ENCODE results near the gene OR6S1.
A peak's percentile ranks its signal among the peaks of the same experiment; 100 is the strongest.
"Not testable (repeated sequence)": the region's sequence is repeated elsewhere in the genome, so short reads cannot be mapped to it uniquely, and the experiment has no call there.

The OR6S1 gene

DNA sequence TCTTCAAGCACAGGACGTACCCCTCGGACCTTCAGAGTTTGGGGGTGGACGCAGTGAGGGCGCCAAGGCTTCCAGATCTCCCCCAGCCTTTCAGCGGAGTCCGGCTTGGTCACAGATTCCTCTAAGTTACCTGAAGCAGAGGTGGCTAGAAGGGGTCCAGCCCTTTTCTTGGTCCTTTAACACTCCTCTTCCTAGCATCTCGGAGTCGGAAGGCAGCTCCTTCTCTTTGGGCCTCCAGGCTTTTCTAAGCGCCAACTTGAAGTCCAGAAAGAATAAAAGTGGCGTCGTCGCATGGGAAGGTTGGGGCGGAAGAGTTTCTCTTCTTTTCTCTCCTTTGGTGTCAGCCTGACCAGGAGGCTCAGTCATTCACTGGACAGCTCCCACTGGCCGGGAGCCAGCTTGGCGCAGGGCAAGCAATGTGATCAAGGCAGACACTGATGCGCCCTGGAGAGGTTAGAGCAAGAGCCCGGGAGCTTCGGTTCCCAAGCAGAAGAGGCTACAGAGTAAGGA lies 9.6 kb downstream of the OR6S1 start:
- no peak for DNase-seq (ENCODE audit: low read depth)

DNA sequence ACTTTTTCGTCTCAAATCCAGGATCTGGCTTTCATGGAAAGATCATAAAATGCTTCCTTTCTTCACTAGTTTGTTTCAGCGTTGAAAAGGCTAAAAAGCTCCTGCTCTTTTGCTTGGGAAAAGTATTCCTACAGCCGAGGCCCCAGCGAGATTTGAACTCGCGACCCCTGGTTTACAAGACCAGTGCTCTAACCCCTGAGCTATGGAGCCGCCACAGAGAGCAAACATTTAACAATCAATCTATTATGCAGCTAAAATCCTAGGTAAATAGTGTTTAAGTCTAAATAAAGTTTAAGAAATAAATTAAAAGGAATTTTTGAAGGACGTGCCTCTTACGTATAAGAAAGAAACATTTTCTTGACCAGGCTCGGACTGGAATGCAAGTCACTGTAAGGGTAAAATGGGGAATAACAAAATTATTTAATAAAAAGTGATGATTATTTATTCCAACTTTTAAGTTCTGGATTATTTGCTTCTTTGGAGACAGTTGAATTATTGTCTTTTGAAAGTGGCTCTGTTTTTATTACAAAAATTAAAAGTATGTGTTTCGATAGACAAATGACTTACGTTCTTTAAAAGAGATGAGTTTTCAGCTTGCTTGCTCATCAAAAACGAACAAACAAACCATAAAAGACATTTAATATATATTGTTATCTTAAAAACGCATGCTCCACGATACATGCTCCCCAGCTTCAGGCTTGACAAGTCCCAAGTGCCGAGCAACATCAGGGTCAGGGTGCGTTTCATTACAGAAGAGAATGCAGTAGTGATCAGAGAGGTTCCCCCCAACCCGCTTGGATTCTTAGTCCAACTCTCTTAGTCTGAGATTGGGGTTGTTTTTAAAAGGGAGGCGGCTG lies 10.2 kb downstream of the OR6S1 start:
- DNase-seq (ENCODE audit: low read depth), result peak; percentile 37

DNA sequence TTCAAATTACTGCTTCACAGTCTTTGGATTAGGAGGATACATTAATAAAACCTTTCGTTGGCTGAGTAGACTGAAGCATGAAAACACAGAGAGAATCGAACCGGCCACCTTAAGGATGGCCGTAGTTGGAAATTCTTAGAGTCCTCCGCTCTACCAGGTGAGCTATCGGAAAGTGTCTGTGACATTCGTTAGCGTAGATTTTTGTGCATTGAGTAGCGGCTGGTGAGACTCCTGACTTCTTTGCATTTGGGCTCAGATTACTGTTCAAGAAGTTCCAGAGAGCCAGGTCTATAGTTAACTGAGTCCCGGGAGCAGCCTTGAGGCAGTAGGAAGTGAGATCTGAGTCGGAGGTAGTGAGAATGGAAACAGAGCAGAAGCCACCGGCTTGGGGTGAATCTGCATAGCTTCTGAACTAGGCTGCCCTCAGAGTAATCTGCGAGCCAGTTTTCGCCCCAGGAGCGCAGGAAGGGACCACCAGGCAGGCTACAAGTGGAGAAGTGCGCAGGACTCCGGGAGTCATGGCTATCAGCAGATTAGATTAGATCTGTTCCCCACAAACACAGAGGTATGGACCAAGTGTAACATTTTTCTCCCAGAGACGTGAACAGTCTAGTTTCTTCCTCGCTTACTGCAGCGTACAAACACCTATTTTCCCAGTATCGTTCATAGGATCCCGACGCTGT lies 11.0 kb downstream of the OR6S1 start:
- peak; percentile 35 for DNase-seq (ENCODE audit: low read depth)

DNA sequence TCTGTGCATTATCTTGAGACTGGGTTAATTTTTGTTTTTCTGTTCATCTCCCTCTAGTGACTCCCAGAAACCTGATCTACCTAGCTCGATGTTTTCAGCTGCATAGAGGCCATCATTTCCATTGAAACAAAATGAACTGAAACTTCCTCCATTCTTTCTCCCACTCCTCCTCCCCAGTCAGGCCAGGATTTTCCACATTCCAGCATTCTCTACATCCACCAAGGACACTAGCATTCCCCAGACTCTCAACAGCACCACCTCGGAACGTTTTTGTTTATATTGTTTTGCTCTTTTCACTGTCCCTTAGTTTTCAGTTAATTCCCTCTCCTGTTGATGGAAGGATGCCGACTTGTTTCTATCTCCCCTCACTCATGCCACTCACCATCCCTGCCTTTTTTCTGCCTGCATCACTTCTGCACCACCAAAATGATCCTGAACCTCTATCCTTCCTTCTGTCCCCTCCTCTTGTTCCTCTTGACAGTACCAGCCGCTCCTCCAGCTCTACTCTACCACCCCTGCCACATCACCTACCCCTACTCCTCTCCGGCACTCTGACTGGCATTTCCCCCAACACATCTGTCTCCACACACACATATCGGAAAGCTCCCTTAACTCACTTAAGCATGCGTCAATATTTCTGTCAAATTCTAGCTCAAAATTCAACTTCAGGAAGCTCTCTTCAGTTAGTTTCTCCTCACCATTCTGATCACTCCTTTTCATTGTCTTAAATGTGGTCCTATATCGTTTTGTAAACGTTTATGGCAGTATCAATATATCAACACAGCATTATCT lies 13.2 kb downstream of the OR6S1 start:
- DNase-seq (ENCODE audit: low read depth), result no peak

DNA sequence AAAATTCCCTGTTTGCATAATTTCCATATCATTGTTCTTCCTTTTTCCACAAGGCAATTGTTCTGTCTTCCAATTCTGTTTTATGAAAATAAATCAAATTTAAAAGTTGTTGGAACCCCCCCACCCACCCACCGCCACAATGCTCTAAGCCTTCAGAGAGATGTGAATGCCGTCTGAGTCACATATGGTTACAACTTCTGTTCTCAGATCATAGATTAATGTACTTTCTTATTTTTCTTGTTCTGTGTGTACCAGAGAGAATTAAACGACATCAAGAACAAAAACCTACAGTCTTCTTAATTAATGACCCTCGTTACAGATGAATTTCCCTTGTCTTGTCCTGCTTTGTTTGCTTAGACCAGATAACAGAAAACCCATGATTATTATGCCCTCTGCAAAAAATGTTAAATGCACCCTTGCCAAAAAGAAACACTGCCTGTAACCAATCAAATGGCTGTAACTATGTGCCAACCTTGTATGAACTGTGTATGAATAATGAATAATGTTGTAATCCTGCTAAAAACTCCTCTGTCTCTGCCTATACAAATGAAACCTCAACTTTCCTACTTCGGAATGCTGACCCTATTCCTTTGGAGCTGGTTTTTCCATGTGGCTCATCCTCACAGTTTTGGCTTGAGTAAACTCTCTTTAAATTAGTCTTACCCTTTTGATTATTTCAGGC lies 14.0 kb downstream of the OR6S1 start:
- no peak for DNase-seq (ENCODE audit: low read depth)

DNA sequence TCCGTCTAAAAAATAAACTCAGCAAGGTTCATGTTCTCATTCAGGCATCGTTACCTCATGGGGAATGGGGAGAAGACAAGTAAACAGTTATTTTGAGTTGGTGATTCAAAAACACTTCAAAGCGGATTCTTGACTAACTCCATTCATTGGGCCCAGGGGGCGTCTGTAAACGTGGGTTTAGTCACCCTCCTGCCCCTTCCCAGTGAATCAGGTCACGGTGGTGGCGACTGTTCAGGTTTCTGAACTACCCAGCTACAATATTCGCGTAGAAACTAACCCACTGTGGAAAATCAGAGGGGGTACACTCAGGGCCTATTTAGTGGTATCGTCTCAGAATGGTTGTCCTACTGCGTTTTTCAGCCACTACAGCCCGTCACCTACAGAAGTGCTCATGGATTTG lies 15.2 kb downstream of the OR6S1 start:
- no peak for DNase-seq (ENCODE audit: low read depth)

DNA sequence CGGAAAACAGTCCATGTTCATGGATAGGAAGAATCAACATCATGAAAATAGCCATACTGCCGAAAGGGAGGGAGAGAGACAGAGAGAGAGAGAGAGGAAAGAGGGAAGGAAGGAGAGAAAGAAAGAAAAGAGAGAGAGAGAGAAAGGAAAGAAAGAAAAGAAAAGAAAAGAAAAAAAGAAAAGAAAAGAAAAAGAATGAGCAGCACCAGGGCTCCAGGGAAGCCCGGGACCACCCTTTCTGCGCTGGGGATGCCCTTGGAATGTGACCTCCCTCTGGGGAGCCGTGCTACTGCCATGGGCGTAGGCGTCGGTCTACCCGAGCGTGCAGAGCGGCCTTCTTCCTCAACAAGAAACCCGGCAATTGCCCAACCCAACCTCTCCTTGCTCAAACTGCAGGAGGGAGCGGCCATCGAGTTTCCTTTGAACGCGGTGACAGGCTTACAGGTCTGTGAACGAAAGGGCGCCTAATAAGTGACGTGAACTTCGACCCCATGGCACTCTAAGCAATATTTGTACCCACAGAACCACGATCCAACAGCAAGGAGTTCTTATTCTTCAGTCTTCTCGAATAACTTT lies 16.9 kb downstream of the OR6S1 start:
- peak; percentile 36 for DNase-seq (ENCODE audit: low read depth)

DNA sequence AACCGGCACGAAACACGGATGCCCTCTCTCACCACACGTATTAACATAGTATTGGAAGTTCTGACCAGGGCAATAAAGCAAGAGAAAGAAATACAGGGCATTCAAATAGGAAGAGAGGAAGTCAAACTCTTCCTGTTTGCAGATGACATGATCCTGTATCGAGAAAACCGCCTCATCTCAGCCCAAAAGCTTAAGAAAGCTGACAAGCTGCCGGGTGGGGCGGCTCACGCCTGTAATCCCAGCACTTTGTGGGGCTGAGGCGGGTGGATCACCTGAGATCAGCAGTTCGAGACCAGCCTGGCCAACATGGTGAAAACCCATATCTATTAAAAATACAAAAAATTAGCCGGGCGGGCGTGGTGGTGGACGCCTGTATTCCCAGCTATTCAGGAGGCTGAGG lies 17.7 kb downstream of the OR6S1 start:
- no peak for DNase-seq (ENCODE audit: low read depth)

DNA sequence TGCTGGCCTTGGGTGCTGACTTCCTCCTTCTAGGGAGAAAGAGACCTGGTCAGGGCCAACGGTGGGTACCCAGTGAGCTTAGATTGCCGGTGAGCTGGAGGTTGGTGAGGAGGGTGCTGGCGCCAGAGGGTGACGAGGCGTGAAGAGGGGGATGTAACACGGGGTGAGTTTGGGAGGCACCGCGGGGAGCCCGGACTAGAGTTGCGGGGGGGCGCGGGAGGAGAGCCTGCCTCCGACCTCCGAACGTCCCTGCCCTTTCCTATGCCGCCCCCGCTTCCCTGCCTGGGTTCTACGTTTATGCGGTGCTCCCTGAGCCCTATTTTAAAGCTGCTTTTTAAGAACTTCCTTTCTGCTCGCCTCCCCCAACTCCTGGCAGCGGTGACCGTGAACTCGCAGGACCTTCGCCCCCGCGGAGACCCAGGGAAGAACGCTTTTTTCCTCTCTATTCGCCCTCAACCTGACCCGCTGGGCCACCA lies 18.6 kb downstream of the OR6S1 start:
- no peak for DNase-seq (ENCODE audit: low read depth)

DNA sequence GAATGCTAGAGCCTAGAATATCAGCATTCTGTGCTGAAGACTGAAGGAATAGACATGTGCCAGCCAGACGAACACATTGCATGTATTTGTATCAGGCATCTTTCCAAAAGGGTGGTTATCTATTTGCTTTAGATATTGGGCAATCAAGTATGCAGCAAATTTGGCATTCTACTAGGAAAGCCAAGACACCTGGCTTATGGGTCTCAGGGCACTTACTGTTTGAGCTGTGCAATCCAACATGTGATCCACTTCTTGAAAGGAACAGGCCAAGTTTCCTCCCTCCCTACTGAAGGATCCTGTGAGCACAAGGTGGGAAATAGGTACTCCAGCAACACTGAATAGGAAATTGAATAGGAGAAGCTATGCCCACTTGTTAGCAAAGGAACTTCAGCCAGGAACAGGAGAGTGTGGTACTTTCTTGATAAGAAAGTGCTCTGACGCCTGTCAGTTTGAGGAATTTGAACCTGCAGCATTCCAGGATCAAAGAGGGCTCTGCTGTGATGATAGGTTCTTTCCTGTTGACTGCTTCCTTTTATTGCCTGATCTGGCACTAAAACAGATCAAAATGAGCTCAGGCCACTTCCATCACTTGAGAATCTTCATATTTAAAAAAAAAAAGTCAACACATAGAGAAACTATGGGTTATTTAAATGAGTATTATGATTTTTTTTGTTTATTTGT lies 20.6 kb downstream of the OR6S1 start:
- no peak for DNase-seq (ENCODE audit: low read depth)

DNA sequence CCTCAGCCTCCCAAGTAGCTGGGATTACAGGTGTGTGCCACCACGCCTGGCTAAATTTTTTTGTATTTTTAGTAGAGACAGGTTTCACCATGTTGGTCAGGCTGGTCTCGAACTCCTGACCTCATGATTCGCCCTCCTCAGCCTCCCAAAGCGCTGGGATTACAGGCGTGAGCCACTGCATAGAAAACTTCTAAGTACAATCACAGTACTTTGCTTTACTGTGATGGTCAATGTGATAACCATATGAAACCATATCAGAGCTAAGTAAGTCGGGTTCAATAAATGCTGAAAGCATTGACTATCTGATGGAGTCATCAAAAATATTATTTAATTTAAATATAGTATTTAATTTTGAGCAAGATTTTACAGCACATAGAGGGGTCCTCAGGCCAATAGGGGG lies 21.8 kb downstream of the OR6S1 start:
- not testable (repeated sequence) for DNase-seq (ENCODE audit: low read depth)

DNA sequence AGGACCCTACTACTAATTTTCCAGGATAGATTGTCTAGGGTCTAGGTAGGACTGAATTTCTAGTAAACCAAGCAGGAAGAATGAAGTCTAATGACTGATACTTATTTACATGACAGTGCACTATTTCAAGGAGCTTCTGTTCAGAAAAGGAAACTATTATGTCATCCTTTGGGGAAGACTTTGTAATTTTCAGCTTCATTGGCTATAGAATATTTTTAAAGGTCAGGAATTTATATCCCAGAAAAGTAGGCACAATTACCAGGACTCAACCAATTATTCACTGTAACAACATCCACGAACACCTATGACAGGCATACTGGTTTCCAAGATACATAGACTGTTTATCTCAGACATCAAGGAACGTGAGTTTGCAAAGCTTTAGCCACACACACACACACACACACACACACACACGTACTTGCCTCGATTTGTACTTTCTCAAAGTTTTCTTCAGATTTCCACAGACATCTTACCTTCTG lies 23.2 kb downstream of the OR6S1 start:
- DNase-seq (ENCODE audit: low read depth), result no peak

DNA sequence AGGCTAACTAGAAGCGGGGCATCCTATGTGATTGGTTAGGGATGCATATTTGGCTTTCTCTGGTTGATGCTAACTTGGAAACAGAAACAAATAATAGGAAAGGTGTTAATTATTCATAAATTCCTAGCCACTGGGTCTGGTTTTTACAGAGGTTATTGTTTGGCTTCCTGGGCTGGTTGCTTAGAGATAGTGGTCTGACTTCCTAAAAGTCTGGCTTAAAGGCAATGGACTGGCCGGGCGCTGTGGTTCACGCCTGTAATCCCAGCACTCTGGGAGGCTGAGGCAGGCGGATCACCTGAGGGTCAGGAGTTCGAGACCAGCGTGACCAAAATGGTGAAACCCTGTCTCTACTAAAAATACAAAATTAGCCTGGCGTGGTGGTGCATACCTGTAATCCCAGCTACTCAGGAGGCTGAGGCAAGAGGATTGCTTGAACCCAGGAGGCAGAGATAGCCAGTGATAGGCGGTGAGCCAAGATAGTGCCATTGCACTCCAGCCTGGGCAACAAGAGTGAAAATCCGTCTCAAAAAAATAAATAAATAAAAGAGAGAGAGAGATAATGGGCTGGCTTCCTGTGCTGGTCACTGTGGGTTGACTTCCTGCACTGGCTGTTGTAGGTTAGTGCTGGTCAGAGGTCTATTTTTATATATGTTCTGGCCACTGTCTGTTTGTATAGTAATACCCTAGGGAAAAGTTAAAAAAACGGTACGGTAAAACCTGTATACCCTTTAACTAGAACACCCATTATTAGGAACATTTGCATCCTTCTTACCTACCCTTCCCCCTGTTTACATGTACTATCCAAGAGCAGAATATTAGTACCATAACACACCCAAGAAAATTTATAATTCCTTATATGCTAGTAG lies 24.1 kb downstream of the OR6S1 start:
- DNase-seq (ENCODE audit: low read depth), result no peak

DNA sequence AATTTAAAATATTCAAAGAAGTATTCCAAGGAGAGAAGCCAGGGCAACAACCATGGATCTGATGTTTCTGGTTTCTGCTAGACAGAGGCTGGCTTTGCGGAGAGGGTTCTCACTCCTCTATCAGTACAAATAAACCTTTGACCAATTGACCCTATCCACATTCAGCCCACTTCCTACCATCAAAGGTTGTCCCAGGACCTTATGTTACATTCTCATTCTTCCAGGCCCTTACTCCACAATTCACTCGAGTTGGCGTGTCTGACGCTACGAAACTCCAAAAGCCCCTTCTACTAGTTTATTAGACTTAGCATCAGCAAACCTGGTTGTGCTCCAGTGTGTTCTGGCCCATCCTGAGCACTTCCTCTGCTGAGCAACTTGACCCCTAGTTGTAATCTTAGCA lies 25.5 kb downstream of the OR6S1 start:
- DNase-seq (ENCODE audit: low read depth), result no peak

DNA sequence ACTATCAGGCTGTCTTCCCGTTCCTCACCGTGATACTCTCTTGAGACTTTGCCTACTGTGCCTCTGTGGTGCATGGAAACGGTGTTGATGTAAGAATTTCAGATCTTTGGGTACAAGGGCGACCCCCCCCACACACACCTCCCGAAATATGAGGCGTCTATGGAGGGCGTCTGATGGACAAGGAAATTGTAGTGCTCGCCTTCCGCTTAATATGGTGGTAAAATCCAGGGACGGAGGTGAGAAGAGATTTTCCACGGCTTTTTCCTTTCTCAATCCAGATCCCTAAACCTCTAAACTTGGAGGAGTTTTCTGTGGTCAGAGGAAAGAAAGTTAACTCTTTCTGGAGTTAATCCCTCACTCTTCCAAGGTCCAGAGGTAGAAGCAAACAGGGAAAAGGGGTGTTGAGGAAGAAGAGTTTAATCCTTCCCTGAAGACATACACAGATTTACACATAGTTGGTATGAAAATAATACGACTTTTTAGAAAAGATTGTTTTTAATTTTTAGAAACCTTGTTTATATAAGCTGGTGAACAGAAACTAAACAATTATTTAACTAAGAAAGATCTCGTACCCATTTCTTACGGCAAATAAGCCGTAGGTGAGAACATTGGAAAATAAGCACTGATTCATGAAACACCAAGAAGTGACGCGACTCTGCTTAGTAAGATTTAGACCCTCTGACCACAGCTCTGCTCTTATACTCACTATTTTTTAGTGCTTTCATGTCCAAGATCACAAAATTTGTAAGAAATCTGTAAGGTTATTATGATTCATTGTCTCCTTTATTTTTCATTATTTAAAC lies 27.3 kb downstream of the OR6S1 start:
- DNase-seq (ENCODE audit: low read depth), result no peak

DNA sequence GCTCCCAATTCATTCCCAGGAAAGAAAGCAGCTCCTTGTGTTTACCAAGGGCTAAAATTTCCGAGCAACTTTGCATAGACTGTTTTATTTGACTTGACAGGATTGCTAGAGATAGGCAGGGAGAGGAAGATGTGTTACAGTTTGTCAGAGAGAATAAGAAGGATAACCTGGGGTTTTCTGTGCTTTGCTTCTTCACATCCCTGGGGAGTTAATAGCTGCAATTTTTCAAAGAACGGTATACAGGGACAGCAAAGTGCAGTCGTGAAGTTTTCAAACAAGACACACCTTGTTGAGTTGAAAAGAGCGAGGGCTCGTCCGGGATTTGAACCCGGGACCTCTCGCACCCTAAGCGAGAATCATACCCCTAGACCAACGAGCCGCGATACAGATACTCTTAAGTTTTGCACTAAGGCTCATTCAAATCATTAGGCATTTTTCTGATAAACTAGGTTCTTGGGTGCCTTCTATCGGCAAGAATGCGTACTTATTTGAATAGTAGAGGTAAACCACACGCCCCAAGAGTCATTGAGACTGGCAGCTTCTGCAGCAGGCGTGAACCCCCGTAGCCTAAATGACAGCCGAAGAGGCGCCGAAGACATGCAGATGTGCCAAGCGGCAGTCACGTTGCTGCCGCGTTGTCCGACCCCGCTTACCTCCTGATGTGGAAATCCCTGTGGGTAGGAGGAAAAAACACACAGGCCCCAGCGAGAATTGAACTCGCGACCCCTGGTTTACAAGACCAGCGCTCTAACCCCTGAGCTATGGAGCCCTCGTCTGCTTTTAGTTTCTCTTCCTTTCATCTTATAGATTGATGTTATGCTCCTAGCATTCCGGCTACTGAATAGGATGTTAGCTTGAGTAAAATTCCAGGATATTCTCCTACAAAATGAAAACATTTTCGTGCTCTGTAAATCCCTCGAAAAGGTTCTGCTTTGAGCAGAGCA lies 28.1 kb downstream of the OR6S1 start:
- DNase-seq (ENCODE audit: low read depth), result peak; percentile 62

DNA sequence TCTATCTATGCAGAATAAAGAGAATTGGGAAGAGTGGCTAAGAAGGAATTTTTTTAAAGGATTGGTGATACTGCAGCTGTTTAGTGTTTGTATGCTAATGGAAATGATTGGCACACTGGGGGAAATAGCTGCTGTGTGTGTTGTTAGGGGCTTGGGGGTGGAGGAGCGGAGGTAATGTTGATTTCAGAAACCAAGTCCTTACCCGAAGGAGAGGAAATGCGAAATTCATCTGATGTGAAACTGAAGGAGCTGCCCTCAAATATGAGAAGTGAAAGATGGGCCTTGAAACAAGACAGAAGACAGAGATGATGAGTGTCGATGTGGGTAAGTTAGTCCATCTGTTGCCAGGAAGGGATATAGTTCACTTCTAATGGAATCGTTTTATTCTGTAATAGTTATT lies 29.1 kb downstream of the OR6S1 start:
- DNase-seq (ENCODE audit: low read depth), result no peak

DNA sequence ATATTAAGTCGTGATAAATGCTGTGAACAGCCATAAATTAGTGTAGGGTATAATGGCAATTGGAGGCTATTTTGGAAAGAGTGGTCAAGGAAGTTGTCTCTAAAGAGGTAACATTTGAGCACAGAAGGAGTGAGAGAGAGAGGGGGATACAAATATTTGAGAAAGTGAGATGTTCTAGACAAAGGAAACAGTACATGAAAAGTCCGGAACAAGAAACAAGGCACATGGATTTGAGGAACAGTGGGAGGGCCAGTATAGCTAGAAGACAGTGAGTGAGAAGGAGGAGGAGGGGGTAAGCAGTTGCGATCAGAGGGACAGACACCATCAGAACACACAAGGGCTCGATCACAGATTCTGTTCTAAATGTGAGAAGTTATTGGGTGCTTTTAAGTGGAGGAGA lies 30.2 kb downstream of the OR6S1 start:
- DNase-seq (ENCODE audit: low read depth), result no peak
